Ishikawa (cell line): Measurements from ENCODE around the gene TNS1.
A peak's percentile ranks its signal among the peaks of the same experiment; 100 is the strongest.

Experiments used
- CEBPB ChIP-seq: IDR thresholded peaks from 2 replicates; pipeline ENCODE4 v1.6.1; 2012
- CREB1 ChIP-seq: IDR thresholded peaks from 2 replicates; pipeline ENCODE4 v1.6.1; 2012; ENCODE audit warnings: low read depth
- EGR1 ChIP-seq: IDR thresholded peaks from 2 replicates; pipeline ENCODE4 v1.6.1; 2012
- EP300 ChIP-seq: IDR thresholded peaks from 2 replicates; pipeline ENCODE4 v1.6.1; 2012; ENCODE audit warnings: borderline replicate concordance
- FOXM1 ChIP-seq: IDR thresholded peaks from 2 replicates; pipeline ENCODE4 v1.6.1; 2012; ENCODE audit warnings: low read depth, borderline replicate concordance
- NFIC ChIP-seq: IDR thresholded peaks from 2 replicates; pipeline ENCODE4 v1.6.1; 2012
- RAD21 ChIP-seq: IDR thresholded peaks from 2 replicates; pipeline ENCODE4 v1.6.1; 2012; ENCODE audit warnings: low read depth
- REST ChIP-seq: IDR thresholded peaks from 2 replicates; pipeline ENCODE4 v1.6.1; 2012; ENCODE audit warnings: low read depth, mild to moderate bottlenecking
- TAF1 ChIP-seq: IDR thresholded peaks from 2 replicates; pipeline ENCODE4 v1.6.1; 2012; ENCODE audit warnings: low read depth, mild to moderate bottlenecking
- TCF12 ChIP-seq: IDR thresholded peaks from 2 replicates; pipeline ENCODE4 v1.6.1; 2012; ENCODE audit warnings: low read depth
- TEAD4 ChIP-seq: IDR thresholded peaks from 2 replicates; pipeline ENCODE4 v1.6.1; 2012
- YY1 ChIP-seq: IDR thresholded peaks from 2 replicates; pipeline ENCODE4 v1.6.1; 2012; ENCODE audit warnings: low read depth
- ZBTB7A ChIP-seq: IDR thresholded peaks from 2 replicates; pipeline ENCODE4 v1.6.1; 2012; ENCODE audit warnings: low read depth
- TF ChIP-seq, protein P1 (sequence below): IDR thresholded peaks from 2 replicates; pipeline ENCODE4 v1.6.1; 2012
- TF ChIP-seq, protein P2 (sequence below): IDR thresholded peaks from 2 replicates; pipeline ENCODE4 v1.6.1; 2012

The TNS1 gene

DNA sequence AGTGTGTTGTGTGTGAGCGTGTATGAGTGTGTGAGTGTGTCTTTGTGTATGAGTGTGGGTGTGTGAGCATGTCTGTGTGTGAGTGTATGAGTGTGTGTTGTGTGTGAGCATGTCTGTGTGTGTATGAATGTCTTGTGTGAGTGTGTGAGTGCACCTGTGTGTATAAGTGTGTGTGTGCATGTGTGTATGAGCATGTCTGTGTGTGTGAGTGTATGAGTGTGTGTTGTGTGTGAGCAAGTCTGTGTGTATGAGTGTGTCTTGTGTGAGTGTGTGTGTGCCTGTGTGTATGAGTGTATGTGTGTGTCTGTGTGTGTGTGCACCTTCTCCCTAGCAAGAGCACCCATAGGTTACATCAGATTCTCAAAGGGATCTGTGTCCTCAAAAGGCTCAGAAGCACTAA is 28.5 kb upstream of the TNS1 start:
- TF ChIP-seq, protein P1, sequence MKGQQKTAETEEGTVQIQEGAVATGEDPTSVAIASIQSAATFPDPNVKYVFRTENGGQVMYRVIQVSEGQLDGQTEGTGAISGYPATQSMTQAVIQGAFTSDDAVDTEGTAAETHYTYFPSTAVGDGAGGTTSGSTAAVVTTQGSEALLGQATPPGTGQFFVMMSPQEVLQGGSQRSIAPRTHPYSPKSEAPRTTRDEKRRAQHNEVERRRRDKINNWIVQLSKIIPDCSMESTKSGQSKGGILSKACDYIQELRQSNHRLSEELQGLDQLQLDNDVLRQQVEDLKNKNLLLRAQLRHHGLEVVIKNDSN: no peak
- TF ChIP-seq REST (no peak), ZBTB7A (no peak), CREB1 (no peak), TAF1 (no peak), EGR1 (no peak), YY1 (no peak), RAD21 (no peak), TCF12 (no peak), FOXM1 (no peak), CEBPB (no peak)
- TF ChIP-seq, protein P2, sequence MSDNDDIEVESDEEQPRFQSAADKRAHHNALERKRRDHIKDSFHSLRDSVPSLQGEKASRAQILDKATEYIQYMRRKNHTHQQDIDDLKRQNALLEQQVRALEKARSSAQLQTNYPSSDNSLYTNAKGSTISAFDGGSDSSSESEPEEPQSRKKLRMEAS: no peak

DNA sequence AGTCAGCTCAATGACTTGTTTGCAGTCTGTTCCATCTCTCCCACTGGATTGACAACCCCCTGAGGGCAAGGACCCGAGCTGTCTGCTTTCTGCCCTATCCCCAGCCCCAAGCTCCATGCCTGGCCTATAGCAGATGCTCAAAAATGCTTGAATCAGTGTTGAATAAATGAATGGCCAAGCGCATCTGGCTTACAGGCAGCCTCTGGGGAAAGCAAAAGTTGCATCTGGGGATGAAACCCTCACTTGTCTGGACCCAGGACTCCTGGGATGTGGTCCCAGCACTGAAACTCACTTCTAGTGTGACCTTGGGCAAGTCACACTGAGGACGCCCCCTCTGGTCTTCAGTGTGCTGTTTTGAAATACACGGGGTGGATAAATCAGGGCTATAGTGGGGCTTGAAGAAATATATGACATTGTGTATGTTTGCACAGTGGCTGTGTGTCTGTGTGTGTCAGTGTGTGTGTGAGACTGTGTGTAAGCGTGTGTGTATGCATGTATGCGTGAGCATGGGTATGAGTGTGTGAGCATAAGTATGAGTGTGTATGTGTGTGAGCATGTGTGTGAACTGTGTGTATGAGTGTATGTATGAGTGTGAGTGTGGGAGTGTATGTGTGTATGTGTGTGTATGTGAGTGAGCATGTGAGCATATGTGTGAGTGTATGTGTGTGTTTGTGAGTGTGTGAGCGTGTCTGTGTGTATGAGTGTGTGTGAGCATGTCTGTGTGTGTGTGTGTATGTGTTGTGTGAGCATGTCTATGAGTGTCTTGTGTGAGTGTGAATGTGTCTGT is 27.8 kb upstream of the TNS1 start:
- TF ChIP-seq, protein P1: no peak
- TF ChIP-seq EP300: no peak
- TF ChIP-seq CEBPB: no peak
- TF ChIP-seq NFIC: no peak
- TF ChIP-seq REST: no peak
- TF ChIP-seq CREB1: no peak
- TF ChIP-seq YY1: no peak
- TF ChIP-seq ZBTB7A: no peak
- TF ChIP-seq, protein P2: no peak
- TF ChIP-seq TEAD4: no peak
- no peak for TF ChIP-seq EGR1
- TF ChIP-seq RAD21: no peak
- no peak for TF ChIP-seq FOXM1

DNA sequence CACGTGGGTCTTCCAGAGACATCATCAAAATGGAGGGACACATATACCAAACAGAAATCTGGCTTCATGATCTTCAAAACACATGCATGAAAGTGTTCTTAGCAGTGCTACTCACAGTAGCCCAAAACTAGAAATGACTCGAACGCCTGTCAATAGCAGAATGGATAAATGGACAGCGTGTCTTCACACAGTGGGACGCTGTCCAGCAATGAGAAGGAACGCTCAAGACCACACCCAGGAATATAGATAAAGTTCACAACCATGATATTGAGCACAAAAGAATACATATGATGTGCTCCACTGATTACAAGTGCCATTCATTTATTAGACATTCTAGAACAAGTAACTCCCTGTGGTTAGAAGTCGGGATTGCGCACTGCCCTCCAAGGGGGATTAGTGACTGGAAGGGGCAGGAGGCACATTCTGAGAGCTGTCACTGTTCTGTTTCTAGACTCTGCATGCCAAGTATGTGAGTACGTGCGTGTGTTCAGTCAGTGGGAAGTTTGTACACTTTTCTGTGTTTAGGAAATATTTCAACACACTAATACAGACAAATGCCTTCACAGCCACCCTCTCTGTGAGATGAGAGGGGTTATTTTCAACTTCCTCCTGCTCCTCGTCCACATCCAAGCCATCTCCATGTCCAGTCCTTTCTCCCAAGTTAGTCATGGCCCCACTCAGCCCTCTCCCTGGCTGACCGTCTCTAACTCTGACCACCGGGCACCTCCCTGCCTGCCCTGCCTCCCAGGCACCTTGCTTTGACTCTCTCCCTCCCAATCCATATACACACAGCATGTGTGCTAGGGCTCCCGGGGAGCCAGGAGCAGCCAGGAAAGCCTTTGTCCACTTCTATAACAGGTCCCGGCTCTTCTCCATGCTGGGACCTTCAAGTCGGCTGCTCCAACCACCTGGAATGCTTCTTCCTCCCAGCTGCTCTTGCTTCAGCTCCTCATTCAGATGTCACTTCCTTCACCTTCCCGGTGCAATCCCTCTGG is 26.9 kb upstream of the TNS1 start:
- TF ChIP-seq REST (peak; percentile 56), FOXM1 (no peak)

- TF ChIP-seq EGR1: no peak
- TF ChIP-seq TEAD4: no peak
- TF ChIP-seq, protein P2: no peak
- TF ChIP-seq YY1: no peak
- TF ChIP-seq CREB1: no peak
- TF ChIP-seq TAF1: no peak
- TF ChIP-seq, protein P1: no peak
- TF ChIP-seq EP300: no peak
- TF ChIP-seq RAD21: no peak
- TF ChIP-seq FOXM1: no peak
- TF ChIP-seq TCF12: no peak
Measured at GRCh38 chr2:218028562-218029348, 26.0 kb upstream of the TNS1 start.
